RWPE2 (cell line): ENCODE results near the gene TAF10.
A peak's percentile ranks its signal among the peaks of the same experiment; 100 is the strongest.

ENCODE experiments used
- ATAC-seq: fragments of 200-7000 bp; cut with Tn5 transposase; 3 replicates; pipeline ENCODE4 v1.9.1; 2021; ENCODE audit warnings: low read depth
- DNase-seq: peaks from one replicate; pipeline ENCODE4 v3.0.0-alpha.2; 2020; ENCODE audit warnings: low spot score
- H3K27ac ChIP-seq: fragments of 450-650 bp; 2 replicates; pipeline ENCODE4 v1.5.1; 2017; ENCODE audit warnings: mild to moderate bottlenecking; ENCODE audit not compliant: poor library complexity, severe bottlenecking
- H3K27me3 ChIP-seq: fragments of 250-450 bp; sonication (Bioruptor Pico); 2 replicates; pipeline ENCODE4 v1.5.1; 2021; ENCODE audit warnings: mild to moderate bottlenecking, moderate library complexity; ENCODE audit not compliant: insufficient read depth, poor library complexity, severe bottlenecking
- H3K36me3 ChIP-seq: fragments of 250-450 bp; sonication (Bioruptor Pico); 2 replicates; pipeline ENCODE4 v1.5.1; 2020; ENCODE audit warnings: low read depth, mild to moderate bottlenecking, moderate library complexity
- H3K4me1 ChIP-seq: fragments of 250-450 bp; sonication (Bioruptor Pico); 2 replicates; pipeline ENCODE4 v1.5.1; 2021; ENCODE audit warnings: mild to moderate bottlenecking, moderate library complexity; ENCODE audit not compliant: insufficient read depth, poor library complexity, severe bottlenecking
- H3K4me3 ChIP-seq: fragments of 250-450 bp; sonication (Bioruptor Pico); 2 replicates; pipeline ENCODE4 v1.5.1; 2021; ENCODE audit warnings: mild to moderate bottlenecking, moderate library complexity; ENCODE audit not compliant: severe bottlenecking
- H3K9me3 ChIP-seq: fragments of 250-450 bp; sonication (Bioruptor Pico); 2 replicates; pipeline ENCODE4 v1.5.1; 2021; ENCODE audit warnings: mild to moderate bottlenecking, moderate library complexity; ENCODE audit not compliant: severe bottlenecking
- TF ChIP-seq, protein P1 (sequence below): fragments of 450-650 bp; IDR thresholded peaks from one replicate; pipeline ENCODE4 v1.5.1; 2017; ENCODE audit warnings: mild to moderate bottlenecking, moderate library complexity; ENCODE audit not compliant: poor library complexity, severe bottlenecking

TAF10 gene

DNA sequence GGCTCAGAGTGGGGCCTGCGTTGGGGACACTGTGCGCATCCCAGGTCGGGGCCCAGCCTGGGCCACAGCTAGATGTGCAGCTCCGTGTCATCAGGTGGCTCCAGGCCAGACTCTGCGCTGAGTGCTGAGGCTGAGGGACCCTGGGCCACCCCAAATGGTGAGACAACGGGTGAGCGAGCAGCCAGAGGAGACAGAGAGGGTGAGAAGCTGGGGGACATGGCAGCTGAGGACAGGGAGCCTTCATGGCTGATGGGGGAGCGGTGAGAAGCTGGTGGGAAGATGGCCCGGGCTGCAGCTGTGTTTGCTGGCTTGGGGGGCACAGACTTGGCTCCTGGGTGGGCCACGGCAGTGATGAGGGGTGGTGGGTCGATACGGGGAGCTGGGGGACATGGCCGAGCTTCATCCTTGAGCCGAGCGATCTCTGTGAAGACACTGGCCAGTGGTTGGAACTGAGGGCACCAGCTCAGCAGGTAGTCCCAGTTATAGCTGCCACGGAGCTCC is 9.7 kb upstream of the TAF10 start:
- TF ChIP-seq, protein P1, sequence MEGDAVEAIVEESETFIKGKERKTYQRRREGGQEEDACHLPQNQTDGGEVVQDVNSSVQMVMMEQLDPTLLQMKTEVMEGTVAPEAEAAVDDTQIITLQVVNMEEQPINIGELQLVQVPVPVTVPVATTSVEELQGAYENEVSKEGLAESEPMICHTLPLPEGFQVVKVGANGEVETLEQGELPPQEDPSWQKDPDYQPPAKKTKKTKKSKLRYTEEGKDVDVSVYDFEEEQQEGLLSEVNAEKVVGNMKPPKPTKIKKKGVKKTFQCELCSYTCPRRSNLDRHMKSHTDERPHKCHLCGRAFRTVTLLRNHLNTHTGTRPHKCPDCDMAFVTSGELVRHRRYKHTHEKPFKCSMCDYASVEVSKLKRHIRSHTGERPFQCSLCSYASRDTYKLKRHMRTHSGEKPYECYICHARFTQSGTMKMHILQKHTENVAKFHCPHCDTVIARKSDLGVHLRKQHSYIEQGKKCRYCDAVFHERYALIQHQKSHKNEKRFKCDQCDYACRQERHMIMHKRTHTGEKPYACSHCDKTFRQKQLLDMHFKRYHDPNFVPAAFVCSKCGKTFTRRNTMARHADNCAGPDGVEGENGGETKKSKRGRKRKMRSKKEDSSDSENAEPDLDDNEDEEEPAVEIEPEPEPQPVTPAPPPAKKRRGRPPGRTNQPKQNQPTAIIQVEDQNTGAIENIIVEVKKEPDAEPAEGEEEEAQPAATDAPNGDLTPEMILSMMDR: no peak
- Histone ChIP-seq H3K9me3 (no peaks in the 10 kb centered on the region), H3K4me1 (peaks cover 4% of the 10 kb centered on the region), H3K27ac (no peak overlapping the region), H3K36me3 (no peaks in the 10 kb centered on the region), H3K4me3 (no peak overlapping the region), H3K27me3 (no peaks in the 10 kb centered on the region)
- DNase-seq (peak; percentile 59), ATAC-seq (no peak)

DNA sequence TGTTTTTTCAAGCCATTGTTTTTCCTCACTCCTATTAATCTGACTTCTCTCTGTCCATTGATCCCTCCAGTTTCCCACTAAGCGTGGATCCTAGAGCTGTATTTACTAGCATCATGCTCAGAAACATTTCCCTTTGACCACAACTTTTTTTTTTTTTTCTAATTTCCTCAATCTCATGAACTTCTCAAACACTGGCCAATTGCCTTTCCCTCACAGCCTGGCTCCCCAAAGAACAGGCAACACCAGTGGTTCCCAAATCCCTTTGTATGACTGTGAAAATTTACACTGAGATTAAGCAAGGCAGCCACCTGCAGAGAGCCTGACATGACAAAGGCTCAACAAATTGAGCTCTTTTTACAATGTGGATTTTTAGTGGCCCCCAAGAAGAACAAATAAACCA is 8.6 kb upstream of the TAF10 start:
- Histone ChIP-seq H3K36me3 (no peaks in the 10 kb centered on the region), H3K4me3 (no peak overlapping the region), H3K4me1 (peaks cover 4% of the 10 kb centered on the region), H3K9me3 (no peaks in the 10 kb centered on the region), H3K27me3 (no peaks in the 10 kb centered on the region), H3K27ac (no peak overlapping the region)
- DNase-seq (no peak), ATAC-seq (no peak)
- TF ChIP-seq, protein P1: no peak

DNA sequence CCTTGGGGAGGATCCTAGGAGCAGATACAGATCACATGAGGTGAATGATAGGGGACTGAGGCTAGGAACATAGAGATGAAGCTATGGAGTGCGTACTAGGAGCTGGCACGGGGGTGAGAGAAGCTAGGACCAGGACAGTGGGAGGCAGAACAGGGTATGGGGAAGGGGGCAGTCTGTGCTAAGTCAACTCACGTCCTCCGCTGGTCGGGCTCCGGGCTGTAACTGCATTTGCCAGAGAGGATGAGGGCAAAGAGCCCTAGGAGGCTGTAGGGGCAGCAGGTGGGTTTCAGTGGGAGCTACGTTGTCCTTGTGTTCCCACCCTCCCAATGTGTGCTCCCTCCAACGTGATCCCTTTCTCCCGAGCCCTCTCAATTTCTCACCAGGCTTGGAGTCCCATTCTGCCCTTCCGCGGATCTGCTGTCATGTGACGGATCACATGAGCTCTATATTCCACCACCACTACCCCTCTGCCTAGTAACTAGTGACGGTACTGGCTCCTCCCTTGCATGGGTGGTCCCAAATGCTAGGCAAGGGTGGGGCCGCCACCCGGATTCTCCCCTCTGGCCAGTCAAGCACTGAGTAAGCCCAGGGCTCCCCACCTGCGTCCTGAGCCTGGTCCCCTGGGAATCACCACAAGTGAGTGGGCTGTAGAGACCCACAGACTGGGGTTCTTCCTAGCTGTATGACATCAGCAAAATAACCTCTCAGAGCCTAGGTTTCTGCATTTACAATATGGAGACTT is 7.2 kb upstream of the TAF10 start, which contains the start of gene TPP1:
Gene TPP1 (minus strand): TSS at position 419 of the 742 bp plus-strand sequence. CDS start 22 bp downstream, at position 397.
- Histone ChIP-seq H3K27ac (peak within 1 kb of the TSS; percentile 30), H3K27me3 (no peaks in the 10 kb centered on the region), H3K36me3 (no peaks in the 10 kb centered on the region), H3K4me1 (peaks cover 4% of the 10 kb centered on the region), H3K9me3 (no peaks in the 10 kb centered on the region), H3K4me3 (peak within 1 kb of the TSS; percentile 60)
- ATAC-seq (peak; percentile 94), DNase-seq (peak; percentile 84)
- TF ChIP-seq, protein P1: no peak

DNA sequence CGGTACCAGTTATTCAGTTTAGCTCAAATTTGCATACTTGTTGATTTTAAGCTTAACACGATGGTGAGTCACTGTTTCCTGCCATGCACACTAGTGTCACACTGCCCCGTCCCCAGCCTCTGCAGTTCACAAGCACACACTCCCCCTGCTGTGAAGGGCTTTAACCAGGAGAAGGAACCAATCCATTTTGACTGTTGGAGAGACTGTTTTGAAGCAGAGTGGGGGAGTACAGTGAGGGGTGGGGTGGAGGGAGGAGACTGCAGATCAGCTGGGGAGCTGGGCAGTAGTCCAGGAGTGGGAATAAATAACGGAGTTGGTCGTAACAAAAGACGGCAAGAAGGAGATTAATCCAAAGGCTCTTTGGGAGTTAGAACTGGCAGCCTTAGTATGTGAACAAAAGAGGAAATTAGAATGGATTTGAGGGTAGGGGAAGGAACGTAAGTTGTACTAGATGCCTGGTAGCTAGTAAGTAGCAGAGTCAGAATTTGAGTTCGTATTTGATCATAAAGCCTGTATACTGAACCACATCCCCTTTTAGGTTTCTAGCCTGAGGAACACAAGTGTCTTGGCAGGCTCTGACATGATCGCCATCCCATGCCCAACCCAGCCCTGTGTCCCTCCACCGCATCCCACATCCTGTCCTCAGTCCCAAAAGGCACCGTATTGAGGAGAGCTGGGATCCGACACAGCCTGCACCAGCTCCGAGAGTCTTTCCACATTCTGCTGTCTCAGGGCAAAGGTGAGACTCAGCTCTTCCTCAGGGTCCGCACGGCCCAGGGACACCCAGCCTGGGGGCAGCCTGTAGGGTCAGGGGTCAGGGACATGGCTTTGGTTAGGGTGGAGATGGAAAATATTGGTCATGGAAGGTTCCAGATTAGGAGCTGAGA is 6.3 kb upstream of the TAF10 start:
- ATAC-seq (peak; percentile 16; the same call in 2 of the 3 replicates), DNase-seq (peak; percentile 21)
- H3K9me3 ChIP-seq: no peaks in the 10 kb centered on the region
- H3K27ac ChIP-seq: peak overlapping the region; percentile 30
- H3K4me1 ChIP-seq: peaks cover 4% of the 10 kb centered on the region
- no peaks in the 10 kb centered on the region for H3K36me3 ChIP-seq
- H3K27me3 ChIP-seq: no peaks in the 10 kb centered on the region
- TF ChIP-seq, protein P1: no peak
- H3K4me3 ChIP-seq: peak overlapping the region; percentile 60
